ENCODE results near the gene MAD1L1.

Gene MAD1L1

DNA sequence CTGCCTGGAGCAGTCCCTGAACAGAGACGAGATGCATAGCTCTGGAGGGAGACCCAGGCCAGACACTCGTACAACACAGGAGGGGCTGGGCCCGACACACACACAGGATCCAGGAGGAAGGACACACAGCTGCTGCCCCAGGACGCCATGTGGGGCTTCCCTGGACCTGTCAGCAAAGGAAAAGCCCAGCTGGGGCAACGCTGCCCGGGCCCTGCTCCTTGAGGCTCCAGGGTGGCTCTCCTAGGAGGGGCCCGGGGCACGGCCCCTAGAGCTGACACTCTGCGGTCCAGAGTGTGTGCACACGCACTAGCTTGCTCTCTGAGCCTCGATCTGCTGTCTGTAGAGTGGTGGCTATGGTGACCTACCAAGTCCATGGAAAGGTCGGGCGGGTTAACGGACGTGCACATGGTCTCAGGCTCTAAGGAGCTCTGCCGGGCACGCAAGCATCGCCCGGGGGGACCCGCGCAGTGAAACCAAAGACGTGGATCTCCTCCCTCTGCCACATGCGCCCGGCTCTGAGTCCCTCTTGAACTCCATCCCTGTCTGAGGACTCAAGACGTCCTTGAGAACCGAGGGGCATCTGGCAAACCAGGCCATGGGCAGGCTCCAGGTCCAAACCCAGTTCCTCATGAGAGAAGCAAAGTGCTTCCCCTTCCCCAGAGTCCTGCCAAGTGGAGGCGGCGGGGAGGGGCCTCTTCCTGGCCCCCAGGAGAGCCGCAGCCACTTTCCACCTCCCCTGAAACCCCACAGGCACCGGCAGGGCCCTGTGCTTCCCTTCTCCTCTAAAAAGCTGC, 283.7 kb downstream of the MAD1L1 start:
- DNase-seq: no peak

DNA sequence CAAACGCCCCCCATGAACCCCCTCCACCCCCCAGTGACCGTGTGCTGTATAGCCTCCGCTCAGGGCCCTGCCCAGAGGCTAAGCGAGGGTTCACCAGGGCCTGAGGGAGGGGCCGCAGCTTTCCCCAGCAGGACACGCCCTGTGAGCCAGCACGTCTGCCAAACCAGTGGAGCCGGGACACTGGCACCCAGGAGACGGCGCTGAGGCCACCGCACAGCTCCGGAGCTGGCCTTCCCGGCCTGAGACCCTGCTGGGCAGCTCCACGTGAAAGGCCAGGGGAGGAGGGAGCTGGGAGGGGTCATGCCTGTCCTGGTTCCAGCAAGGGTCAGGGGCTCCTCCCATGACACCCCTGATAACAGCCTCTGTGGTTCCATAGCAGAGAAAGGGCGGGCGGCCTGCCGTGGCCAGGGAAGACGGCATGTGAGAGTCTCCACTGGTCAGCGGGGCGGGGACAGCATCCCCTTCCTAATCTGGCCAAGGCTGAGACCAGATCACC, 284.4 kb downstream of the MAD1L1 start:
- no peak for DNase-seq

DNA sequence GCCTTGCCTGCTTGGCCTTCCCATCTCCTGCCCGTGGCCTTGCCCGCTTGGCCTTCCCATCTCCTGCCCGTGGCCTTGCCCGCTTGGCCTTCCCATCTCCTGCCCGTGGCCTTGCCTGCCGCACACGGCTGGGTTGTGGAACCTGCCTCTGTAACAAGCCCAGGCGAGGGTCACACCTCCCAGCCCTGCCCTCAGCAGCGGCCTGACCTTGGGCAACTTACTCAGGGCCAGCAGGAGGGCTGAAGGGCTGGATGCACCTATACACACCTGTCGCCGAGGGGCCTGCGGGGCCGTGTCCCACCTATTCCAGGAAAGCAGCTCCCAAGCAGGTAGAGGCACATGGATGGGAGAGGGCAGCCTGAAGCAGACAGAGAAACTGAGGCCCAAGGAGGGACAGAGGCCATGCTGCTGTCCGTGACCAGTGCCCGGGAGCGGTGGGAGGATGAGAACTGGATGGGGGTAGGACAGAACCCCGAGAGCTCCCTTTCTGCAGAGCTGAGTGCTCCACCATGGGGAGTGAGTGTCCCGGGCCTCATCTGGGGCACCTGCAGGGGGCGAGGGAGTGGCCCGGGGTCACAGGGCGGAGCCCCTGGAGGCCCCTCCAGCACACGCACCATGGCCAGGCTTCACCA, 285.0 kb downstream of the MAD1L1 start:
- DNase-seq: no peak

DNA sequence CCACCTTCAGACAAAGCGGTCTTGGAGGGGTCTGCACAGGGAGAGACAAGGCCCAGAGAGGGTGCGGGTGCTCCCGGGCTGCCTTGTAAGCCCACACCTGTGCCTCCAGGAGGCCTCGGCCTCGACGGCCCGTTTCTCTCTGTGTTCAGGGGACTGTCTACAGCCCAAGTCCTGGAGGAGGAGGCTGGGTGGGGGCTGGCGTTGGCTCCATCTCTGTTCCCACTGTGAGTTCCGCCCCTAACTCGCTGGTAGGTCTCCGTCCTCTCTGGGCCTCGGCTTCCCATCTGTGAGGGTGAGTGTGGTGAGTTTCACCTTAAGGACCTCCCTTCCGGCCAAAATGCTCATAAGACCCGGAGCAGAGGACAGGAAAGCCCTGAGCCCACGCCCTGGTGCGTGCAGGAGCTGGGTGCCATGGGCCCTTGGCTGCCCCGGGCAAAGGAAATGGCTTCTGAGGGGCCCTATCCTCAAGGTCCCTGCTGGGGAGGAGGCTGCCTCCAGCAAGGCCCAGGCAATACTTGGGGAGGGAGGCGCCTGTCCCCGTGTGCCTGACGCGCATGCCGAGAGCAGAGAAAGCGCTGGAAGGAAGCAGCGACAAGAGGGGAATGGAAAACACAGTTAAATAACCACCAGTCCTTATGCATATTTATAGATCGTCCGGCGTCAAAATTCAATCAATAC, 285.8 kb downstream of the MAD1L1 start:
- DNase-seq: no peak

DNA sequence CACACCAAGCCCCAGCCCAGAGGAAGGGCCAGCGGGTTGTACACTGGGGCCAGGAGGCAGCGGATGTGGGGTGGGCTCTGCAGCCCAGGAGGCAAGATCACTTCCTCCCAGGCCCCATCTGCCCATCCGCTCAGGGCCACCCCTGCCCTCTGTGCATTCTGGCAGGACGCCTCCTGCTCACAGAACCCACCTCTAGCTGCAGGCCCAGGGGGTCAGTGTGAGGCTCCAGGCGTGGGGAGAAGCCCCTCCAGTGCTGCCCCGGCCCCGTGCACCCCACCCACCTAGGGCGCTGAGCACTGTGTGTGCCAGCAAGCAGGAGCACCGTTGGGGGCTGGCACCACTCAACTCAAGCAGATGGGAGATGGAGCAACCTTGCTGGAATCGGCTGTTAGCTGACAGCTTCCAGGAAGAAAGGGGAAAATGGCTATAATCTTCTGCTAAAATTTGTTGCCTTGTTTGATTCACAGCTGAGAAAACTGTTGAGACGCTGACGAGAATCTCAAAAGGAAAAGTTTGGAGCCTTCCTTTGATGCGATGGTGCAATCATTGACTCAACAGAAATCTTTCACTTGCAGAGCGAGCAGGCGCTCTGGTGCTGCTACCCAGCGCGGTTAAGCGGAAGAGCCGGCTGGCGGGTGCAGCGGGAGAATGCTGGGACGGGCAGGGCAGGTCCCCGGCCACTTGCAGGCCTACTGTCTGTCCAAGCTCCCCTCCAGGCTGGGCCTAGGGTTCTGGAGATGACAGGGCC, 286.5 kb downstream of the MAD1L1 start:
- DNase-seq: no peak

DNA sequence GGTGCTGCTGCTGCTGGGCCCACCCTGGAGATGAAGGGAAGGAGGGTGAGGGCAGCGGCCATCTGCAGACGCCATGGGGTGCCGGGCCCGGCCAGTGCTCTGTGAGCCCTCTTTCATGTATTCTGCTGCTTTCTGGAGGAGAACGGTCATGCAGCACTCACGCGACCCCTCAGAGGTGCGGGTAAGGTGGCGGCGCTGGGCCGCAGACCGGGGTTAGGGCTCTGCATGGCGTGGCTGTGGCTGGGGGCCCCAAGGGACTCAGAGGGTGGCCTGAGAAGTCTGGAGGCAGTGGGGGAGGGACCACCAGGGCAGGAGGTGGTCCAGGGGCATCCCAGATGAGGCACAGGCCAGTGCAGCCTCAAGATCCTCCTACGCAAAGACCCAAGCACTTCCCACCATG, 287.2 kb downstream of the MAD1L1 start:
- no peak for DNase-seq

DNA sequence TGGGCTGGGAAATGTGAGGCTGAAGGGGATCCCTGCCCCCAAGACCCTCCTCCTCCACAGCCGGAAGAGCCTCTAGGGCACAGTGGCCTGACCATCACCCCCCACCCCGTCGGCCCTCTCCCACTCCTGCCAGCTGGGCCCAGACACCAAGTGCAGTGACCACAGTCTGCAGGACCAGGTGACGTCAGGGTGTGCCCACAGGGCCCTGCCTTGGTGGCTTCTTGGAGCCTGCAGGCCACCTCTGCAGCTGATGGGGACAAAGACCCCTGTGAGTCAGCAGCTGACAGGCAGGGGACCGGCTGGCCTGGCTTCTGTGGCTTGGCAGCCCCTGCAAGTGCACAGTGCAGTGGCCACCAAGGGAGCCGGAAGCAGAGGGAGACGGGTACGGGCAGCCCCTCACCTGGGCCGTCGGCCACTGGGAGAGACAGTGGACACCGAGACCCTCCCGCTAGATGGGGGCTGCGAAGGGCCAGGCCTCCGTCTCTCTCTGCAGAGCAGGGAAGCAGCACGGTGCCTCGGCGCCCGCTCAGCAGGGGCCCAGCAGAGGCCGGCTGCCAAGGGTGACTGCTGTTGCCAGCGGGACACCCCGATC, 288.0 kb downstream of the MAD1L1 start:
- DNase-seq: no peak

DNA sequence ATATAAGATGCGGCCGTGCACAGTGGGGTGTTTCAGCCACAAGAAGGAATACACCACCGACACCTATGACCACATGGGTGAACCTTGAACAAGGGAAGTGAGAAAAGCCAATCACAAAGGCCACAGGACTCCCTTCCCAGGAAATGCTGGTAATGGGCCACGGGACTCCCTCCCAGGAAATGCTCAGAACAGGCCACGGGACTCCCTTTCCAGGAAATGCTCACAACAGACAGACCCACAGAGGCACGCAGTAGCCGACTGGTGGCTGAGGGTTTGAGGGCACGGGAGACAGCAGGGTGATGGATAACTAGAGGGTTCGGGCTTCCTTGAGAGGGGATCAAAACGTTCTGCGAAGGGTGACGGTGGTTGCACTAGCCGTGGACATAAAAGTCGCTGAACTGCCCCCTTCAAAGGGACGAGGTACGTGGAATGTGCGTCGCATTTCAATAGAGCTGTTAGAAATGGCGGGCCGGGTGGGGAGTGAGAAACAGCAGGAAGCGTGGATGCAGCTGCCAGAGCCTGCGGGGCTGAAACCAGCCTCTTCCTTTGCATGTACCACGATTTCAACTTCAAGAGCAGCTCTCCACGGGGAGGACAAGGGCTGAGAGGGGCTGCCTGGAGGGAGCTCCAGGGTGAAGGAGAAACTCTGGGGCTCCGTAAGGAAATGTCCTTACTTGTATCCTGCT, 288.7 kb downstream of the MAD1L1 start:
- DNase-seq: no peak

DNA sequence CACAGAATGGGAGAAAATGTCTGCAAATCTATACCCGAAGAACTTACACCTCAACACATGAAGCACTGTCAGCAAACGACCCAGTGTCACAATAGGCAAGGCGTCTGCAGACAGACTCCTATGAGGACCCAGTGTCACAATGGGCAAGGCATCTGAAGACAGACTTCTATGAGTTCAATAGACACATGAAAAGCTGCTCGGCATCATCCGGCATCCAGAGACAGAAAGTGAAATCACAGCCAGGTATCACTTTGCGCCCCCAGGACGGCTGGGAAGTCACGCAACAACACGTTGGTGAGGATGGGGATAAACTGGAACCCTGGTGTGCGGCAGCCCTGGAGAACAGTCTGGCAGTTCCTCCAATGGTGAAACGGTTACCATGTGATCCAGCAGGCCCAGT, 289.4 kb downstream of the MAD1L1 start:
- no peak for DNase-seq

DNA sequence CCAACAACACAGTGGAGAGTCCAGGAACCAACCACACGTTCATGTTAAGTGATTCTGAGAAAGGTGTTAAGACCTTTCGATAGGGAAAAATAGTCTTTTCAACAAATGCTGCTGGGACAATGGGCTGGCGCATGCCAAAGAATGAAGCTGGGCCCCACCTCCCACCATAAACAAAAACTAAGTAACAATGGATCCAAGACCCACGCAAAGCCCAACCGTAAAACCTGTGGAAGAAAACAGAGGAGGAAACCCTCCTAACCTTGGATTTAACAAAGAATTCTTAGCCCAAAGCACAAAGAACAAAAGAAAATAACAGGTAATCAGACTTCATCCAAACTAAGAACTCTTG, 289.8 kb downstream of the MAD1L1 start:
- DNase-seq: no peak

DNA sequence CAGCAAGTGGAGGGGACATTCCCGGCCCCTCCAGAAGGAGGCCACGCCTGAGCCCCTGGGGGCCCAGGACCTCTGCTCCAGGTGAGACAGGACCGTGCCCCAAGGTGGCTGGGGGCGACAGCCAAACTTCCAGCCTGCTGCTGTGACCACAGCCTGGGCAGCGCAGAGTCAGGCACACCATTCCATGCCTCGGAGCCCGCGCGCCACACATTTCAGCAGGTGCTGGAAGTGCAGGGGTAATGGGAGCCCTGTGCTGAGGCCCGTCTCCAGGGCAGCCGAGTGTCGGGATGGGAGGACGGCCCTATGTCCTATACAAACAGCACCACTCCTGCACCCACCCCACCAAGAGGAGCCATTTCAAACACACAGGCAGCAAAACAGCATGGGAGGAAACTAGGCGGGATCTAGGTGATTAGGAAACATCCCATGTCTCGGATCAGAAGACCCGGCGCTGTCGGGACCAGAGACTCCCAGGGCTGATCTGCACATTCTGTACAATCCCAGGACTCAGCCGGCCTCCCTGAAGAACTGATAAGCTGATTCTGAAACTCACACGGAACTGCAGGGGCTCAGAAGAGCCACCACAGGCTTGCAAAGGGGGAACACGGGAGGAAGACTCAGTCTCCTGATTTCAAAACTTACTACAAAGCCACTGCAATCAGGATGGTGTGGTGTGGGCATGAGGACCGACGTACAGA, 290.4 kb downstream of the MAD1L1 start:
- DNase-seq: no peak

DNA sequence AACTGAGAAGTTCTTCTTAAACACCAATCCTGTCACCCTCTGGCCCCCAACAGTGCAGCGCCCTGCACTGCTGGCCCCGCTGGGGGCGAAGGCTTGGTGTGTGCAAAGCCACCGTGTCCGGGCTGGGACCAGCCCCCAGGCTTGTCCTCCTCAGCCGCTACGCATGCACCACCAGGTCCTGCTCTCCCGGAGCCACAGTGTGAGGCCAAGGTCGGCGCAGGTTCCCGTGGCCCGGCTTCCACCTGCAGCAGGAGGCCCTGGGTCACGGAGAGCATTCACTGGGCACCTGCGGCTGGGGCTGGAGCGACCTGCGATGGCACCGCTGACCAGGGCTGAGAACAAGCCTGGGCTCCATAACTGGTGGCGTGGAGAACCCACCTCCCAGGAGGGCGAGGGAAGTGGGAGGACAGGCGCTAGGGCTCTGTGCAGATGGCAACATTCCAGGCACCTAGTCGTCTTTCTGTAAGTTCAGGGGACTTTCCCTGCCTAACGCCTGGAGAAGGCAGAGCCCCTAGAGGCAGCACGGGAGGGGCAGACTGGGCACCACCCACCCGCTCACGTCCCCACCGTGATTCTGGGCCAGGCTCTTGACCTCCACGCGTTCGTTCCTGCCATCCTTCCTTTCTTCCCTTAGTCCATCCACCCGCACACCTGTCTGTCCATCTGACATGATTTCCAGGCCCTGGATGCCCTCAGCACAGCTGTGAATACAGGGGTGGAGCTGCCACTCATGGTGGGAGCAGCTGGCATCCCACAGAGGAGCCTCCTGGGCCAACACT, 291.1 kb downstream of the MAD1L1 start:
- no peak for DNase-seq

DNA sequence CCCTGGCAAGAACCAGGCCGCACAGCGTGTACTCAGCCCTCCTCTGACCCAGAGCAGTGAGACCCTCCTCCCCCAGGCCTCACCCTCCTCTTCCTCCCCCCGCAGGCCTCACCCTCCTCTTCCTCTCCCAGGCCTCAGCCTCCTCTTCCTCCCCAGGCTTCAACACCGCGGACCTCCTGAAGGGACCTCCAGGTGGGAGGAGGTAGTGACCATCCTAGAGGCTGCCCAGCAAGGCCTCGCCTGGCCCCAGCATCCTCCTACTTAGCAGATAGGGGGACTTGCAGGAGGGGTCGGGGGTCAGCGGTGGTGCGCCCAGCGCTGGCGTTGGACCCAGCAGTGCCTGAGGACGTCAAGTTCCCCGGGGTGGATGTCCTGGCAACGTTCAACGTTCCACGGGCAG, 291.9 kb downstream of the MAD1L1 start:
- no peak for DNase-seq

DNA sequence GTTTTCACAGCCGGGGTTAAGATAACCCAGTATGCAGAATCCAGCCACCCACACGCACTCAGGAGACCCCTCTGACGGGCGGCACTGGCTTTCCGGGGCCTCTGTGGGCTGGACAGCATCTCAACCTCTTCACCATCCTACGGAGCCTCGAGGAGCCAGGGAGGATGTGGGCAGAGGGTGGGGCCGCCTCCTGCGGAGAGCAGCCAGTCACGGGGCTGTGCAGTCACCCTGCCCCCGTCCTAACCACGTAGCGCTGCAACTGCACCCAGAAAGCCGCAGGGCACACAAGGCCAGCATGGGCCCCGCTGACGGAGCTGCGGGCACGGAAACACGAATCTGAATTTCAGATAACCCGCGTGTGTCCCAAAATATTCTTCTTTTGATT, 292.4 kb downstream of the MAD1L1 start:
- DNase-seq: peak; percentile 67 to 99 (median 89)

DNA sequence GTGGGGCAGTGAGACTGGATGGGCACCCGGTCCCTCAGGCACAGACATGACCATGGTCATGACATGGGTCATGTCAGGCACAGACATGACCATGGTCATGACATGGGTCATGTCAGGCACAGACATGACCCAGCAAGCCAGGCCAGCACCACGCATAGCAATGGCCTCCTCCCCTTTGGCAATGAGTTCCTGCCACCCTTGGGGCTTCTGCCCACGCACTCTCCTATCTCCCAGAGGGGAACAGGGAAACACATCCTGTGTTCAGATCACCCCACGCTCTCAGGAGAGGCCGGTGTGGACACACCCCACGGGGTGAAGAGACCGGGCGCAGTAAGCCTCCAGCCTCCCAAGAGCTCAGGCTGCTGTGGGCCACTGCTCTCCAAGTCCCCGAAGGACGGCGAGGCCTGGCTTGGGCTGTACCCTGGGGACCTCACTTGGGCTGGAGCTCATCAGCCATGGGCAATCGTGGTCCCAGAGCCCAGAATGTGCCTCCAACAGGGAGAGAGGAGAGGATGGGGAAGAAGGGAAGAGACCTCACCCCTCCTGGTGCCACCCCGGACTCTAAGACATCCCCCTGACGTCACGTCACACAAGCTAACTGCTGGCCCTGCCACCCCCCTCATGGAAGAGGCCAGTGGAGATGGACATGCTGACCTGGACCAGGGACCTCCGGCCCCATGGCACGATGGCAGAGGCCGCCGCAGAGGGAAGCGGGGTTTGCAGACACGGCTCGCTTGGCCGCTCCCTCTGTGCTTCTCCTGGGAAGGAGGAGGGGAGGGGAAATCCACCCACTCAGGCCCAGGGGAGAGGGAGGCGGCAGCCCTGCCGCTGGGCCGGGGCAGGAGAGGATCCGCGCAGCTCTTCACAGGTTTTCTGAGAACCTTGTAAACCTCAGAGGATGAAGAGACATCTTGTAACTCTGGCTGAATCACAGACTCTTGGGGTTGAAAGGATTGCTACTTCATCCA, 293.0 kb downstream of the MAD1L1 start:
- peak in 2 of 5 experiments; percentile 15 to 60 for DNase-seq

DNA sequence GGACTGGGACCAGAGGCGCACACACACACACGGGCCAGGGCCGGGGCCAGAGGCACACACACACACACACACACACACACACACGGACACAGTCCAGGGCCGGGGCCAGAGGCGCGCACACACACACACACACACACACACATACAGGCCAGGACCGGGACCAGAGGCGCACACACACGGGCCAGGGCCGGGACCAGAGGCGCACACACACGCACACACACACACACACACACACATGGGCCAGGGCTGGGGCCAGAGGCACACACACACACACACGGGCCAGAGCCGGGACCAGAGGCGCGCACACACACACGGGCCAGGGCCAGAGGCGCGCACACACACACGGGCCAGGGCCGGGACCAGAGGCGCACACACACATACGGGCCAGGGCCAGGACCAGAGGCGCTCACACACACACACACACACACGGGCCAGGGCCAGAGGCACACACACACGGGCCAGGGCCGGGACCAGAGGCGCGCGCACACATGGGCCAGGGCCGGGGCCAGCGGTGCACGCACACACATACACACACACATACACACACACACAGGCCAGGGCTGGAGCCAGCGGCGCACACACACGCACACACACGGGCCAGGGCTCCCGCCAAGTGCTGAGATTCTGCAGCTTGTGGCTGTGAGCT, 293.8 kb downstream of the MAD1L1 start:
- peak in 1 of 5 experiments; percentile 54 for DNase-seq

DNA sequence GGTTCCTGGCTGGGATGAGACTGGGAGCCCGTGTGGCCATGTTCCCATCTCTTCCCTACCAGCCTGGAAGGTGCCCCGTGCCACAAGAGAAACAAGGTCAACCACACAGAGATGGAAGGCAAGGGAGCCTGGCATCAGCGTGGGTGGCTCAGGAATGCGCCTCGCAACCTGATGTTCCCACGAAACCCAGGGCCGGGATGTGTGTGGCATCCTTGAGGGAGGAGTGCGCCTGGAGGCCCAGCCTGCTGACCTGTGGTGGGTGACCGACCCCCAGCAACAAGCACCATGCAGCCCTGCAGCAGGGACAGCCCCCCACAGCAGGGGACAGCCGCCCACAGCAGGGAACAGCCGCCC, 295.5 kb downstream of the MAD1L1 start:
- DNase-seq: no peak

DNA sequence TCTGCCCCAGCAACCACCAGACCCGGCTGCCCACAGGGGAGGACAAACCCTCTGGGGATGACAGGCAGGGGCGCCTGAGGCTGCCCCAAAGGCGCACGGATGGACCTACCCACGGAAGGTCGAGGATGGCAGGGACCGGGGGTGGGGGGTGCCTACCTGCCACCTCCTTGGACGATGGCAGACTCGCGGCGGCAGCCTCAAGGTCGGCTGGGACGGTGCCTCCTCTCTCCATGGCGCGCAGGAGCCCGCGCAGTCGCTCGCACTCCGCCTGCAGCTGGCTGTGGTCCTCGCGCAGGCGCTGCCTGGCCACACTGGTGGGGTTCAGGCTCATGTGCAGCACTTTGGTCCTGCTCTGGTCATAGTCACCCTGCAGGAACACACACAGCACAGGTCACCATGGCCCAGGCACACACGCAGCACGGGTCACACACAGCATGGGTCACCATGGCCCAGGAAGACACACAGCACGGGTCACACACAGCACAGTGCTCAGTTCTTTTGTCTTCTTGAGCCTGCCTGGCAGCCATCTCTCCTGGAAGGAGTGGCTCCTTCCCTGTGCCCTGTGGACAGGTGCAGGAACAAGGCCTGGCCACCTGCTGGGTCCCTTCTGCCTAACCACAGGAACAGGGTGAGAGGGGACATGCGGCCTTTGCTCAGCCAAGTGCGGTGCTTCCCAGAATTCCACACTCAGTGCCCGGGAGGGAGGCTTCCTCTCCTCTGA, 296.1 kb downstream of the MAD1L1 start:
- DNase-seq: no peak

DNA sequence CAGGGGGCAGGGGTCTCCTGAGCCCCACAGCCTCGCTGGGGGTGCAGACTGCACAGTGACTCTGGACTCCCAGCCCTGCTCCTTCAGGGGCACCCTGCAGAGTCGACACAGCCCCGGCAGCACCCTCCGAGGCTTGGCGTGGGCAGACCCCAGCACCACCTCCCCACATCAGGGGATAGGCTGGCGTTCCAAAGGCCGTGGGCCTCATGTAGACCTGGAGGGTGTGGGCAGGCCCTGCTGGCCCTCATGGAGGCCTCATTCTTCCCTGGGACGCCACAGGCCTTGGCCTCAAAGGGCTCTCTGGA, 296.8 kb downstream of the MAD1L1 start:
- no peak for DNase-seq

Data from T-helper 2 cell (primary cell).